DMS 273 (cell line): ENCODE measurements around the gene PTAR1.
"Not testable (repeated sequence)": the region's sequence is repeated elsewhere in the genome, so short reads cannot be mapped to it uniquely, and the experiment has no call there.

Source experiments
- DNase-seq: peaks from one replicate; lab custom pipeline; 2025; ENCODE audit not compliant: unreplicated experiment; lab: John Stamatoyannopoulos, UW

The PTAR1 gene

DNA sequence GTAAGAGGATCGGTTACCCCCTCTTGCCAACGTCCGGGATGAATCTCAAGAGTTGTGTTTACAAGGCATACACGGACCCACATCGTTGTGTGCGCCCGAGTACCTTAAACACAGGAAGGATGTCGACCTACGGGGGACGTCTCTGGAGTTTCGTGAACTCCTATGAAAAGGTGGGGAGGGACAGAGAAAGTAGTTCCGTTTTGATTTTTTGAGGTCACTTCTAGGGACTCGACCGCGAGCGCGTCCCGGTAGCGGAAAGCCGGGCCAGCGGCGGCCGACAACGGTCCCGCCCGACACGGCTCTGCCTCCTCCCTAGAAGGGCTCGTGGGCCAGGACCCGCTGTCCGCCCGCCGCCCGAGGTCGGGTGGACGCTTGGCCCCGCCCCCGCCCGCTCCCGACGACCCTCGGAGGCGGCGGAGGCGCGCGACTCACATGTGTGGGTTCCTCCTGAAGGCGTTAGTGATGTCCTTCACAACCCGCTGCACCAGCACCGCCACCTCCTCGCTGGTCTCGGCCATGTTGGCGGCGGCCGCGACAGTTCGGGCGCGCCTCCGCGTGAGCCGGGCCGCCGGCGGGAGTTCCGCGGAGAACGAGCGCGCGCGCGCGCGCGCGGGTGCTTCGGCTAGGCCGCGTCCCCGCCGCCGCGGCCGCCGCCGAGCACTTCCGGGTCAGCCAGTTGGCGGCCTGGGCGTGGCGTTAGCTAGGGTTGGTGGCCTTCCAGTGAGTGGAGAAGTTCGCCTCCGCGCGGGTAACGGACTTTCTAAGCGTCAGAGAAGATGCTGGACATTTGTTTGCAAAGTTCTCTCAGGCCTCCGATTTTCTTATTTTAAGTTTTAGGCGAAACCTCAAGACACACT is at the start of gene PTAR1:
Gene PTAR1, minus strand, starts transcription at position 591 of the 857 bp plus-strand sequence. Its CDS starts 73 bp downstream, at position 518.
- DNase-seq, result peak; percentile 97

GRCh38 chr9:69809304-69809863 is 49.6 kb upstream of the PTAR1 start:
- peak; percentile 41 for DNase-seq

GRCh38 chr9:69806627-69807026 is 46.8 kb upstream of the PTAR1 start:
- DNase-seq, result no peak

DNA sequence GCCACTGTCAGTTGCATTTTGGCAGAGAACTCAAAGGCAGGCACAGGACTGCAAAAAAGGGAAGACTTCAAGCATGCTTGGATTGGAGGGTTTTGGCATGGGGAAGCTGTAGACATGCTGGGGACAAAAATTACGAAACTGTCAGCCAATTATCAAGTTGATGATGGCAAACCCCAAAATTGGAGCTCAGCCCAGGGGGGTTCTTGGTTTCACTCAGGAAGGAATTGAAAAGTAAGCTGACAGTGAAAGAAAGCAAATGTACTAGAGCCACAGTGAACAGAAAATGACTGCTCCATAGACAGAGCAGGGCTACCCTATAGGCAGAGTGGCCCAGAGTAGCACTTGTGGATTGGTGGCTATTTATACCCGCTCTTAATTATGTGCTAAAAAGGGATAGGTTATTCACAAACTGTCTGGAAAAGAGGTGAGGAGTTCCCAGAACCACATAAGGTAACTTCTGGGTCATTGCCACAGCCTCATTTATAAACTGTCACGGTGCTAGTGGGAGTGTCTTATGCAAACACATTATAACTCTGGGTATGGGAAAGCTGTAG is 46.2 kb upstream of the PTAR1 start:
- DNase-seq, result no peak

- DNase-seq, result no peak
Observed at GRCh38 chr9:69801989-69802388, 42.2 kb upstream of the PTAR1 start.

GRCh38 chr9:69800027-69800426 is 40.2 kb upstream of the PTAR1 start:
- not testable (repeated sequence) for DNase-seq

- DNase-seq, result not testable (repeated sequence)
Observed at GRCh38 chr9:69799521-69799920, 39.7 kb upstream of the PTAR1 start.

DNA sequence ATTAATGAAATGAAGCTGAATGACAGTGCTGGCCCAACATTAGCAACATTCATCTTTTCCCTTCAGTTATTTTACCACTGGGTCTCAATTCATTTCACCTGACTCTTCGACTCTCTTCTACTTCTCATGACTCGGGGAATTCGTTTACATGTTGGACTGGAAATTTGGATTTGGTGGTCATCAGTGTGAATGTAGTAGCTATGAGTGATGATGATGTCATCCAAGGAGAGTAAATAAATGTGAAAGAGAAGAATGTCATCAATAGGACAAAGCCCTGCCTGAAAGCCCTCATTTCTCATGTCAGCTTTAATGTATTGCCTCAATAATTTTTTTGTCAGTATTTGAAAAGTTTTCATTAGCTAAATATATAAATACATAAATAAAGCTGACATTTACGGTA is 38.9 kb upstream of the PTAR1 start:
- no peak for DNase-seq

- DNase-seq, result peak; percentile 83
Observed at GRCh38 chr9:69797675-69798074, 37.9 kb upstream of the PTAR1 start.

GRCh38 chr9:69794356-69794755 is 34.5 kb upstream of the PTAR1 start:
- peak; percentile 19 for DNase-seq

- DNase-seq, result no peak
Observed at GRCh38 chr9:69785757-69786156, 25.9 kb upstream of the PTAR1 start.

DNA sequence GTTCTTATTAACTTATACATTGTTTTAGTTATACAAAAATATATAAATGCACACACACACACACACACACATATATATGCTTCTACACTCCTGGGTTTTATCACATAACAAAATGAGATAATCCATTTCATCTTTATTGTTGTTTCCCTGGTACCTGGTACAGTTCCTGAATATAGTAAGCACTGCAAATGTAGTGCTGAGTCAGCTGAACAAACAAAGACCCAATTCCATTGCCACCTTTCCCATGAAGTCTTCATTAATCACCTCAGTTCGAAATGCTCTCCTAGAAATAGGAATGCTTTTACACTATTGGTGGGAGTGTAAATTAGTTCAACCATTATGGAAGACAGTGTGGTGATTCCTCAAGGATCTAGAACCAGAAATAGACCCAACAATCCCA is 13.4 kb upstream of the PTAR1 start:
- no peak for DNase-seq

- DNase-seq, result no peak
Observed at GRCh38 chr9:69771775-69772418, 12.1 kb upstream of the PTAR1 start.

DNA sequence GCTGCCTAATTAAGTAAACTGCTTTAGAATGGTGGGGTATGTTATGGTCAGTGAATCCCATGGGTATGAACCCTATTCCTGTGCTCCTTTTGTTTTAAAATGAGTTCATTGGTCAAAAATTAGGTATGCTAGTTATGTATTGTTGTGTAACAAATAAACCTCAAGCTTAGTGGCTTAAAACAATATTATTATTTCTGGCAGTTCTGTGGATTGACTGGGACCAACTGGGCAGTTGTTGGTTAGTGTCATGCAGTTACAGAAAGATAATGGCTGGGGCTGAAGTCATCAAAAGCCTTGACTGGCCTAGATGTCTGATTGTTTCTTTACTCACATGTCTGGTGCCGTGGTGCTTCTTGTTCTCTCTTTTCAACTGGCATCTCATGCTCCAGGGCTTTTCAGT is 8.9 kb upstream of the PTAR1 start:
- no peak for DNase-seq

GRCh38 chr9:69768101-69768500 is 8.3 kb upstream of the PTAR1 start:
- DNase-seq, result no peak

DNA sequence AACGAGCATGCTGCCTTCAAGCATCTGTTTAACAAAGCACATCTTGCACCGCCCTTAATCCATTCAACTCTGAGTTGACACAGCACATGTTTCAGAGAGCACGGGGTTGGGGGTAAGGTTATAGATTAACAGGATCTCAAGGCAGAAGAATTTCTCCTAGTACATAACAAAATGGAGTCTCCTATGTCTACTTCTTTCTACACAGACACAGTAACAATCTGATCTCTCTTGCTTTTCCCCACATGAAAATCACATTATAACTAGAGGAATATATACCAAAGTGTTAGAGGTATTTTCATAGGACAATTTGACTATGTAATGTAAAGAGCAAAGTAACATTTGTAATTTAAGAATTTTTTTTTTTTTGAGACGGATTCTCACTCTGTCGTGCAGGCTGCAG is 4.1 kb upstream of the PTAR1 start:
- DNase-seq, result not testable (repeated sequence)

DNA sequence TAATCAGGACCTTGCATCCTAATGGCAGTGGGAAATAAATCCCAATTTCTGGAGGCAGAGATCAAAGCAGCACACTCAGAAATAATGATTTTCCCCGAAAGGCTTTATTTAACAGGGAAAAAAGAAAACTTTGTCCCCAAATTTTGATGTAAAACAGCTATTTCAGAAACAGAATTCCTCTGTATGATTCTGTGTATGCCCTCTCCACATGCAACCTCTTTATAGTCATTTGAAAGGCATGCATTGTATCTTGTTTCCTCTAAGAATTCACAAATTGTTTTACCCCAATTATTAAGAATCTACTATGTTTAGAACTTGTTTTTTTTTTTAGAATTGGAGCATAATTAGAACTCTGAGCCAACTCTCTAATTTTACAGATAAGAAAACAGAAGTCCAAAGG is 2.7 kb upstream of the PTAR1 start:
- DNase-seq, result no peak

GRCh38 chr9:69760278-69760610 is 433 bp upstream of the PTAR1 start:
- DNase-seq, result peak; percentile 78

GRCh38 chr9:69759021-69759420 is 790 bp downstream of the PTAR1 start:
- peak; percentile 35 for DNase-seq

DNA sequence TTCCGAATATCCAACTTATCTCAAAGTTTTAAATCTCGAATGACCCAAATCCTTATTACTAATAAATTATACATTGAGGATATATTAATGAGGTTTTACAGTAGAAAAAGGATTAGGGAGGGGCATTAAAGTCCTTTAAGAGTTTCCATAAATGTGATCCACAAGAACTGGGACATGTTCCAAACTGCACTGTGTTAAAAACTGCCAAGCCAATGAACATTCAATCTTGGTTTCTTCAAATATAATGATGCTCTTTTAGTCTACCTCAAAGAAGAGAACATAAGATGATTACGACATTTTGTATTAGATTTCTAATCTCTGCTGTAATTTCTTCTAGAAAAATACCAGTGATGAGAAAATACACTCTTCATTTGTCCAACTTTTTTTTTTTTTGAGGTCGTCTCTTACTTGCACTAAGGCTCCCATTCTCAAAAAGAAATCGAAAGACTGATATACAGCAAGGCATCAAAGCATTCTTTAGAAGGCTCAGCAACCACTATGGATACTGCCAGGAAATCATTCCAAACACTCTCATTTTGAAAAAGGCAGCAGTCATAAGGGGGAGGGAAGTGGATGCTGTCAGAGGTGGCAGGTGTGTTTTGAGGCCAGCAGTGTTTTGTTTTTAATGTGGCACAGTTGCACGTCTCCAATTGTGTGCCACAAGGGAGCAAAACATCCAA is 1.7 kb downstream of the PTAR1 start:
- peak; percentile 26 for DNase-seq

DNA sequence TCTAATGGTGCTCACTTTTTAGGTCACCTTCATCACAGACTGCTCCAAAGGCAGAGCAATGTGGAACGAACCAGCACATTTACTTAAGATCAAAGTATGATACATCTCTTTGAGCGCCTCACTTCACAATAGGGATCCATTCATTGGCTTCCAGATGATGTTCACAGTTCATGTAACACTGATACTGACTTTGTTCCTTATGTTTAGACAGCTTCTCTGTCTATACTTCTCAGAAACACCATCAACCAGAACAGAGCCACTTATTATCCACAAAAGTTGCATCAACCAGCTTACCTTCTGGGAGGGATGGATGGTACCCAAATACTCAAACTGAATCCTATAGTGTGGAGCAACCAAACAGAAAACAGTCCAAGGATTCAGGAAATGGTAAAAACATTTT is 4.6 kb downstream of the PTAR1 start:
- DNase-seq, result no peak
